GM12878 (cell line): ENCODE measurements around the gene ARHGEF7.

Source experiments
- CEBPB ChIP-seq, 2 experiments: fragments of 150-350 bp in 1 of 2; IDR thresholded peaks; 2 replicates each; pipeline ENCODE4 v1.6.1; 2012 to 2014; ENCODE audit warnings: low read depth in 2 of 2, low read length in 2 of 2, borderline replicate concordance in 1 of 2, inconsistent platforms in 1 of 2
- CTCF ChIP-seq, 3 experiments: IDR thresholded peaks in 2 of 3; conservative IDR thresholded peaks in 1 of 3; 2 replicates each; pipeline ENCODE4 v1.5.1; 2011; ENCODE audit warnings: low read depth in 3 of 3, low read length in 3 of 3, mild to moderate bottlenecking in 3 of 3, control low read depth in 2 of 3, moderate library complexity in 2 of 3, inconsistent platforms in 1 of 3, mixed read lengths in 1 of 3; ENCODE audit not compliant: control insufficient read depth in 2 of 3, insufficient read depth in 1 of 3; ENCODE audit errors: extremely low read depth in 1 of 3
- ELK1 ChIP-seq: IDR thresholded peaks from 2 replicates; pipeline ENCODE4 v1.6.1; 2012; ENCODE audit warnings: low read depth, low read length, improper control_type of control experiment
- JUND ChIP-seq: IDR thresholded peaks from 2 replicates; pipeline ENCODE4 v1.6.1; 2012; ENCODE audit warnings: low read depth, mild to moderate bottlenecking, low read length, improper control_type of control experiment, moderate library complexity
- PBX3 ChIP-seq: IDR thresholded peaks from 2 replicates; pipeline ENCODE4 v1.6.1; 2011; ENCODE audit warnings: mild to moderate bottlenecking, low read depth, low read length, moderate library complexity; ENCODE audit not compliant: insufficient replicate concordance
- STAT1 ChIP-seq: fragments of 450-650 bp; conservative IDR thresholded peaks from 2 replicates; pipeline ENCODE4 v1.6.1; 2014; ENCODE audit warnings: antibody characterized with exemption, mild to moderate bottlenecking
- ZBTB11 ChIP-seq: fragments of 450-650 bp; formaldehyde crosslinking; IDR thresholded peaks from 2 replicates; pipeline ENCODE4 v1.5.0; 2022; ENCODE audit warnings: mild to moderate bottlenecking, missing genetic modification characterization

GRCh38 chr13:111065698-111066097 is 49.4 kb upstream of the ARHGEF7 start:
- TF ChIP-seq STAT1 (no peak), JUND (no peak), ZBTB11 (CRISPR knock-in tag) (no peak), ELK1 (no peak), CEBPB (IDR thresholded peaks at IDR 0.05; ENCODE audit: borderline replicate concordance in 1 of 2, low read depth in 2 of 2, low read length in 2 of 2) (no peak), CTCF (IDR thresholded peaks at IDR 0.05 in 2 of 3, conservative IDR thresholded peaks at IDR 0.05 in 1 of 3; ENCODE audit: control insufficient read depth in 2 of 3, extremely low read depth in 1 of 3, insufficient read depth in 1 of 3, low read depth in 3 of 3, low read length in 3 of 3) (no peak), PBX3 (no peak)
